ENCODE data around the gene RRP7A.
"Not testable (repeated sequence)": the region's sequence is repeated elsewhere in the genome, so short reads cannot be mapped to it uniquely, and the experiment has no call there.

GRCh38 chr22:42552294-42552647, 32.7 kb upstream of the RRP7A start:
- TF ChIP-seq CTCF (conservative IDR thresholded peaks at IDR 0.05) = peak; percentile 65
- not testable (repeated sequence) for TF ChIP-seq ZFX (IDR thresholded peaks at IDR 0.05)
